HG02885 (cell line): ENCODE results near the gene CSDE1.
A peak's percentile ranks its signal among the peaks of the same experiment; 100 is the strongest.

Source experiments
- ATAC-seq: cut with Tn5 transposase; IDR thresholded peaks from one replicate; pipeline ENCODE4 v1.9.1; 2021; ENCODE audit warnings: mild to moderate bottlenecking; ENCODE audit not compliant: unreplicated experiment, poor library complexity

Gene CSDE1

DNA sequence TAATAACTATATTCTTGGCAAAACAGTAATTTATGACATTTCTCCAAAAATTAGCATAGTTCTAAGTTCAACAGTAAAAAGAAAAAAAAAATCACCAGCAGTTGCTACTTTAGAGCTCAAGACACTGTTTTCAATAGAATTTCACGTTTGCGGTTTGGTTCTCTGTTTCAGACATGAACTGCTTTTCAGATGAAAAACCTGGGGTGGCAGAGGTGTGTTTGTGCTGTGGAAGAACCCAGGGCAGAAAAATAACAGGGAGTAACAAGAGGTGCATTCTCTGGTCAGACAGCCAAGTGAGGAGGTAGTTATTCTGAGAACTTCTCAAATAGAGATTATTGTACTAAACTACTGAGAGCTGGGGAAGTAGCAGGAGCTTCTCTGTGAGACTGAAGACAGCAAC, 50.2 kb downstream of the CSDE1 start:
- no peak for ATAC-seq

DNA sequence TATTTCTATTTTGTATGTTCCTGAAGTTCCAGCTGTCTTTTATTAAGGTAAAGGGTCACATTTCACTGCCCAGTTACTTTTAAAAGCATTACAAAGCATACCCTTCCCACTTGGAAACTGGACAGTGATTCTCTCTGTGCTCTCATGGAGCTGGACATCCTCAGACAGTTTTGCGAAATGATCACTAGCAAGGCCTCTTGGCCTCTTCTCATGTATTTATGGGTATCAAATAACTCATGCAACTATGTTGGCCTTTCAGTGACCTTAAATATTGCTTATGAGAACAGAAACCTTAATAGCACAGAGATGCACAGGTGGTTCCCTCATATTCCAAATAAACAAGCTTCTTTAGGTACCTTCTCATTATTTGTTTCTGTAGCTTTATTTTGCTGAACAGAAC, 54.5 kb downstream of the CSDE1 start:
- ATAC-seq, result peak; percentile 56

DNA sequence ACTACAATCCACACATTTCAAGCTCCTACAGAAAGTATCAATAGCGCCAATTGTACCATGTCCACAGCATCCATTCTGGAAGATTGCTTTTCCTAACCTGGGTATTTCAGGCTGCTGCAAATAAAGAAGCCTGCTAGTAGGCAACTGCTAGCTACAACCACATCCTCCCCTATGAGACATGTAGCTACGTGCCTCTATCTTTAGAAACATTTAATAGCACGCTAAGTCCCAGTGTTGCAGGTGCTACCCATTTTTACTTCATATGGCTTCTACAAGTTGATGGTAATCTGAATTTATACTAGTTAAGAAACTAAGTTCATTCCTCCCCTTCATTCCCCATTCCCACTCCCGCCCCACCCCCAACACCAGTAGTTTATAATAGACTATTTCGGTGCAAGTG, 55.0 kb downstream of the CSDE1 start:
- ATAC-seq, result peak; percentile 87

DNA sequence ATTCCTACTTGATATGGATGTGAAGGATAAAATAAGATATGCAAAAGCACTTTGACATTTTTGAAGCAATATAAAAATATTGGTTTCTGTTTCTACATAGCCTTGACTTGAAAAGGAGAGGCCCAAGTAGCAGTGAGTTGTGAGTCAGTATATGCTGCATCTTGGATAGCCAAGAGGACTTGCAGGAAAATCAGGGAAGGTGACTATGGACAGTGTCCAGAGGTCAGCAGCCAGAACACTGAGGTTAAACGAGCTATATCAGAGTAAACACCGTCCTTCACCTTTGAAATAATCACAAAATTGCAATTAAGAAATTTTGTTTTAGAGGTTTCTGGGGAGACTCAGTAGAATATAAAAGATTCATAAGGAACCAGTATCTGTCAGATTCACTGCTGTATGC, 55.9 kb downstream of the CSDE1 start:
- no peak for ATAC-seq

DNA sequence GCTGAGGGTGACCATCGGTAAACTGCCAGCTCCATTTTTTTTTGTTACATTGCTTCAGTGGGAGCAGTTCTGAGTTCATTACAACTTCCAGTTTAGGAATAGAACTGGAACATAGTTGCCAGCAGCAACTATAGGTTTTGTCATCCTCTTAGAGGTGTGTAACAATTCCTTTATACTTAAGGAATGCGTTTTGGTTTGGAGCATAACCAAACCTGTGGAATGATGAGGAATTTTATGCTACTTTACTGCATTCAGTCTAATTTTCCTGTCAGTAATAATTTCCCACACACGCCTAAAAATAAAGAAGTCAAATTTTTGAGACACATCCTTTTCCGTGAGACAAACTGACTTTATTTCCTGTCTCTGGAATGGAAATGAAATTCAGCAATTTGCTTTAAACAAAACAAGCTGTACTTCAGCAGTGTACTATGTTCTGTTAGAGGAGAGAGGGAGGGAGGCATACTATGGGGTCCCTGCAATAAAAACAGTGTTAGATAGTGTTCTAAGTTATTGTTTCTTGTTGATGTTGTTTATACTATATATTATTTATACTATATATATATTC, 57.7 kb downstream of the CSDE1 start:
- no peak for ATAC-seq

DNA sequence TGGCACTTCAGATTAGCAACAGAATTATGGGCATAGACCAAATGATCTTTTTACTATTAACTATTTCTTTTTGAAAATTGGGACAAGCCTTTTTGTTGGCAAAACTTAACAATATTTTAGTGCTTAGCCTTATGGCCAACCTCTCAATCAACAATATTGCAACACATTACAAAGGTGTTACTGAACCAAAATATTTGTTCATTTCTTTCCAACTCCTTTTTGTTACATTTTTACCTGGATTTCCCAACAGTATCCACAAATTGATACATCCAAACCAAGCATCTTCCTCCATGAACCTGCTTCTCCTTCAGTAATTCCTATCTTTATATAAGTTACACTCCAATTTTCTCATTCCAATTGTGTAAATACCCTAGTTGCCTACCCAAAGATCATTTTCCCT, 61.0 kb downstream of the CSDE1 start:
- ATAC-seq, result no peak

DNA sequence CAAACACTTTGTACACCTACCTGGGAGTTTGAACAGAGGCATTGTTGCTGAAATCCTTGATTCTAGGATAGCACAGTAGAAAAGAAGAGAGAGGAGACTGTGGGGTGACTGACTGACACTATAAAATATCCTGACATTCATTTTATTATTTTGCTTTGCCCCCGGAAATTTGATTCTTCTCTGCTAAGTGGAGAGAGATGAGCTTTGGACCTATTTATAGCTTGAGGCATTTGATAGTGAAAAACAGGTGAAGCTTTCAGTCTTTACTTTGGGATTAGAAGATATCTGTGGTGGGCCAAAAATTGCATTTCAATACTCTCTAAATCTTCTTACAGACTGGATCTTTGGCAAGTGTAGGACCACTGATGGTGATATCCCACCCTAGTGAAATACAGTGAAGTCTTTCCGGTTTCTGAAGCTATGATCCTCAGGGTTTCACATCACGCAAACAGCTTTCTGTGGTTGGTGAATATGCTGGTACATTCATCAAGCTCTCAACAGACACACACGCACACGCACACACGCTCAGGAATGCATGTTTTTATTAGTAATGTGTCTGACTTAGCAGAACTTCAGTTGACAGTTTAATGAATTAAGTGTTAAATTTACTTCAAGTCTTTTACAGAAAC, 62.2 kb downstream of the CSDE1 start, which contains the start of gene AMPD1:
TSS of gene AMPD1 (minus strand) at position 117 of the 629 bp plus-strand sequence. CDS start at position 42, 75 bp downstream.
- ATAC-seq, result no peak

DNA sequence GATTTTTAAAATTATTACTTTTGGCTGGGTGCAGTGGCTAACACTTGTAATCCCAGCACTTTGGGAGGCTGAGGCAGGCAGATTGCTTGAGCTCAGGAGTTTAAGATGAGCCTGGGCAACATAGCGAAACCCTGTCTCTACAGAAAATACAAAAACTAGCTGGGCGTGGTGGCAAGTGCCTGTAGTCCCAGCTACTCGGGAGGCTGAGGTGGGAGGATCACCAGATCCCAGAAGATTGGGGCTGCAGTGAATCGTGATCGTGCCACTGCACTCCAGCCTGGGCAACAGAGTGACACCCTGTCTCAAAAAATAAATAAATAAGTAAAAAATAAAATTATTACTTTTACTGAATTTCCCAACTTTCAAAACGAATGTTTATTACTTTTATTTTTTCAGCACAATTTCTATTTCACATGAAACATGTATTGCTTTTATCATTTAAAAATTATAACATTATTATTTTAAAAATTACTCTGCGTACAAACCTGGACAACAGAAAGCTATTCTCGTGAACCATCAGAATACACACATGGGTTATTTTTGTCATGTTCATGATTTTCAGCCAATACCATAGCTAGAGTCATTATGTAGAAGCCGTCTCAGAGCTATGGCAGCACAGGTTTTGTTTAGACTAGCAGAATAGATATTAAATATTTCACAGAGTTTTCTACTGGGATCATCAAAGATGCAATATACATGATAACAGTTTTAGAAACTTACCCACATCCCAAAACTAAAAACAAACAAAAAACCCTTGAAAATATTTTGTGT, 63.1 kb downstream of the CSDE1 start:
- ATAC-seq, result no peak

DNA sequence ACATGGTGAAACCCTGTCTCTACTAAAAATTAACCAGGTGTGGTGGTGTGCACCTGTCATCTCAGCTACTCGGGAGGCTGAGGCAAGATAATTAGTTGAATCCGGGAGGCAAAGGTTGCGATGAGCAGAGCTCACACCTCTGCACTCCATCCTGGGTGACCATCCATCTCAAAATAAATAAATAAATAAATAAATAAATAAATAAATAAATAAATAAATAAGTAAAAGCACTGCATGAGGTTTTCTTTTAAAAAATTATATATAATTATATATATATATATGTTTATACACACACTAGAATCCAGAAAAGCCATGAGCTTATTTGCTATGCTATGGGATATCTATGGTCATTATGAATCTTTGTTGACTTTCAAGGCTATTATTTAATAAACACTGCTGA, 64.8 kb downstream of the CSDE1 start:
- no peak for ATAC-seq

DNA sequence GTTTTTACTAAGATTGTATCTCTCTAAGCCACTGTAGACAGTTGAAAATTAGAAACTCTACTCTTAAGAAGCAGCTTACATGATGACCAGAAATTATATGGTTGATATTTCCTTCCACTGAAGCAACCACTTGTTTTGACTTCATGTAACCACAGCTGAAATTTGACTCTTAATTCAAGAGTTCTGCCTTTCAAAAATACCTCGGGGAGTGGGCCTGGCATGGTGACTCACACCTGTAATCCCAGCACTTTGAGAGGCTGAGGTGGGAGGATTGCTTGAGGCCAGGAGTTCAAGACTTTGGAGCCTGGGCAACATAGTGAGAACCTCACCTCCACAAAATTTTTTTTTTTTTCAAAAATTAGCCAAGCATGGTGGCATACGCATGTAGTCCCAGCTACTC, 66.7 kb downstream of the CSDE1 start:
- ATAC-seq, result no peak

DNA sequence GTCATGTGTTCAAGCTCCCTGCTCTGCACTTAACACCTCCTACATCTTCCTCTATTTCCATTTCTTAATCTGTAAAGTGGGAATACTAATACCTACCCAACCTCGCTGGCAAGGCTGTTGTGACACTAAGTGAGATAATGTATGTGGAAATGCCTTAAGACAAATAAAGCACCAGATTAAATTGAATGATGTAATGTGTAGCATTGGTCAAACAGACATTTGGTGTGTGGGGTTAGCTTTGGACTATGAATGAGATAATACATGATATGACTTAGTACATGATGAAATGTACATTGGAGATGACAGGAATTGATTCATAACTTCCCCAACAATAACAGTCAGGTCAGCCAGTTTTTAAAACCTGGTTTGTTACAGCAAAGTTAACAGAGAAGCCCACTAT, 67.6 kb downstream of the CSDE1 start:
- no peak for ATAC-seq

DNA sequence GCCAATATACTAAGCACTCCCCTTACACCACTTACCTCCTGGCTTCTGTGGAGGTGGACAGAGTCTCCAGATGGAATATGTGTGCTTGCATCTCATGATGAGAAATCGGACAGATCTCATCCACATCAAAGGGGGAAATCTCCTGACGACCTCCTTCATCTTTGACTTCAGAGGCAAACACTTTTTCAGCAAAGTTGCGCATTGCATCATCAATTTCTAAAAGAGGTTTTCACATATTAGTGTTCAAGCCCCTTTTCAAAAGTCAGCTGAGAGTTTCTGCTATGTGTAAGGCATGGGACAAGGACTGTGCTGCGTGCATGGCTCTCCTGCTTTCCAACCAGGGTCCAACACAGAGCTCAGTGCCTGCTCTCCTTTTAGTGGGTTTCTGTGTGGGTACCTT, 69.3 kb downstream of the CSDE1 start:
- no peak for ATAC-seq

DNA sequence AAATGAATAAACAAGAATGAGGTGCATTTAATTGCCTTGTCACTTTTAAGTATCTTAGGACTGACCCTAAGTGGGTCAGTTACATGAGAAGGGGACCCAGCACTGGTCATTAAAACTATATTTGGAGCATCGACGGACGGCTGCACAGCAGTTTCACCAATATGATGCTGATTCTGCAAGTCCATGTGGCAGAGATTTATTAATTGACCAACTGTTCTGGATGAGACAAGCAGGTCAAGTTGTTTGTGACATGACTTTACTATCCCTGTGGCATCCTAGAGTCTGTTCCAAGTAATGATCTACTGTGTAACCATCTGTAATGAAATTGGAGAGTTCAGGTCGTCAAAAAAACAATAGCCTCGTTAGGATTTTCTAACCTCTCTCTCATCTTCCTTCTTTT, 71.9 kb downstream of the CSDE1 start:
- no peak for ATAC-seq

DNA sequence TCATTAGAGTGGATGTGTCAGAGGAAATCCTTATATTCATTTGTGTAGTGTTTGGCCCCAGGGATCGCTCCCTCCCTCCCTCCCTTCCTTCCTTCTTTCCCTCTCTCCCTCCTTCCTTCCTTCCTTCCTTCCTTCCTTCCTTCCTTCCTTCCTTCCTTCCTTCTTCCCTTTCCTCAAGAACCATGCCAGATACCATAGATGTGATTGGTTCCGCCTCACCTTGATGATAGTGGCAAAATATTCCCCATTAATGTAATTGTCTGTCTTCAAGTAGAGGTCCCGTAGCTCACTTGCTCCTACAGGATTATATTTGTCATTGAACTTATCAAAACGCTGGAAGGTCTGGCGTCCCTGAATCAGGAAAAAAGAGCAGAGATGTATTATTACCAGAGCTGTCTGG, 80.1 kb downstream of the CSDE1 start:
- ATAC-seq, result no peak

DNA sequence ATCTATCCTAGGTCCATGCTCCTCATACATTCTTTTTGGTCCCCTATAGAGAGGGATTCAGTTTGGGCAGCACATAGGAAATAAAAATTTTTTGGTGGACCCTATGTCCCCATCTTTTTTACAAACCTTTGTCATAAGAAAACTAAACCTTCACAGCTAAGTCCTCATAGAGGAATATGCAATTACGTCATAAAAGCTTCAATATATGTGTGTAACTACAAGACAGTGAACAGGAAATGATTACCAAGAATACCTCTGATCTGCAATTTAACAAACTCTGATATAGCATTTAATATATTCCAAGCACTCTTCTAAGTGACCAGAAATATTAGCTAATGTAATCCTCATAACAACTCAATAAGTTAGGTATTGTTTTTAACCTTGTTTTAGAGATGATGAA, 81.7 kb downstream of the CSDE1 start:
- no peak for ATAC-seq

DNA sequence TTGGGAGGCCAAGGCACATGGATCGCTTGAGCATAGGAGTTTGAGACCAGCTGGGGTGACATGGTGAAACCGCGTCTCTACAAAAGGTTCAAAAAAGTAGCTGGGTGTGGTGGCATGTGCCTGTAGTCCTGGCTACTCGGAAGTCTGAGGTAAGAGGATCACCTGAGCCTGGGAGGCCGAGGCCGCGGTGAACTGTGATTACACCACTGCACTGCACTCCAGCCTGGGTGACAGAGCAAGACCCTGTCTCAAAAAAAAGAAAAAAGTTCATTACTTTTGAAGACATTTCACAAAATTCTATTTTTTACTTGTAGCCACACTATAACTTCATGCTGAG, 85.9 kb downstream of the CSDE1 start:
- no peak for ATAC-seq

DNA sequence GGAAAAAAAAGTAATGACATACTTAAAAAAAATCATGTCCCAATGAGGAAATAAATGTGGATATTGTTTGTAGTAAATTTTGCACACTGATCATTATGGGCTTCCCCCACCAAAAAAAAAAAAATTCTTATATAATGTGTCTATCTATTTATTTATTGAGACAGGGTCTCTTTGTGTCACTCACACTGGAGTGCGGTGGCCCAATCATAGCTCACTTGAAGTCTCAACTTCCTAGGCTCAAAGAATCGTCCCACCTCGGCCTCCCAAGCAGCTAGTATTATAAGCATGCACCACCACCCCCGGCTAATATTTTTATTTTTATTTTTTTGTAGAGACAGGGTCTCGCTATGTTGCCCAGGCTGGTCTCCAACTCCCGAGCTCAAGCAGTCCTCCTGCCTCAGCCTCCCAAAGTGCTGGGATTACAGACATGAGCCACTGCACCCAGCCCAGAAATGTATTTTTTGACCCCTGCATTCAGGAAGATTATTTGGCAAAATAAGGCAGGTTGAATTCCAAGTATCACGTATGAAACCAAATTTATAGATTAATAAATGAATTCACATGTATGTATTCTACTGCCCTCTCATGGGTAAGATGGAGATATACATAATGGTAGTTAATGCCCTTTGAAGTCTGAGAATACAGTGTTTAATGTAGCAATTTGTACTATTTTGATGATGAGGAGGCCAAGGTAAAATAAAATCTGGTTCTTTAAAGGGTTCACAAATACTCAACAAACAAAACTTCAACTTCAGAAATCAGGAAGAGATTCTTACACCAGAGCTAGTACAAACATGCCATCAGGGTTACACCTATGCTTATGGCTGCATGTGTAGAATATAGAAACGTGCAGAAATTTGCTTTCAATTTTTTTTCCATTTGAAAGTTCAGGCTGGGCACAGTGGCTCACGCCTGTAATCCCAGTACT, 86.5 kb downstream of the CSDE1 start:
- ATAC-seq, result no peak

DNA sequence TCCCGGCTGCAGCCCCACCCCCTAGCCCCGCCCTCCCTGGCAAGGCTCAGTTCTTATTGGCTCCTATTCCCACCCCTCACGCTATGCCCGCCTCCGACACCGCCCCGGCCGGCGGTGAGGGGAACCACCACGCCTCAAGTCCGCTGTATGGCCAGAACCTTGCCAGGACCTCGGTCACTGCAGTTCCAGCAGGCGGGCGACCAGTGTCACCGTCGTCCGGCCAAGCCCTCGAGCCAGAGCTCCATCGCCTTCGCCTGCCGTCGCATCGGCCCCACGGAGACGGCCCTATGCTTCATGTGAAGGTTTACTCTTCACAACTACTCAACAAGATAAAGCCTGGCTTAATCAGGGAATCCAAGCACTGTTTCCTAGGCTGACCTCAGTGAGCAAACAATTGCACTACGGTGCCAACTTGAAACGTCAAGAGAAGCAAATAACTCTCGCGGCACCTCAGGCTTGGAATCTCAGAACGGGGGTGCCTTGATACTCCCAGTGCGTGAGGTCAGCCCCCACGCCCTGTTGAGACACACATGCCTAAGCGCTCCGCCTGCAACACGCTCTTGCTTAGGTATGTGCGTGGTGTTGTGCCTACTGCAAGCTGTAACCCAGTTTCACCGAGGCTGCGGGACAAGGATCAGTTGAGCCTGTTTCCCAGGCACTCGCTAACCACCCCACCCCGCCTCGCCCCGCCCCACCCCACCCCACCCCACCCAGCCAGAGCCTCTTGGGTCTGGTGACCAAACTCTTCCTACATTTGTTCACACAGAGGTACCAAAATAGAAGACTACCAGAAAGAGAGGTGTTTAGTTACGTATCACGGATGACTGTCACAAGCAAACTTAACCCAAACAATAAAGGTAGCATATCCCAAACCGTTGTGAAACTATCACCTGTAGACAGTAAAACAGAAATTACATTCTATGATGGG, 87.4 kb downstream of the CSDE1 start:
- ATAC-seq, result peak; percentile 98

DNA sequence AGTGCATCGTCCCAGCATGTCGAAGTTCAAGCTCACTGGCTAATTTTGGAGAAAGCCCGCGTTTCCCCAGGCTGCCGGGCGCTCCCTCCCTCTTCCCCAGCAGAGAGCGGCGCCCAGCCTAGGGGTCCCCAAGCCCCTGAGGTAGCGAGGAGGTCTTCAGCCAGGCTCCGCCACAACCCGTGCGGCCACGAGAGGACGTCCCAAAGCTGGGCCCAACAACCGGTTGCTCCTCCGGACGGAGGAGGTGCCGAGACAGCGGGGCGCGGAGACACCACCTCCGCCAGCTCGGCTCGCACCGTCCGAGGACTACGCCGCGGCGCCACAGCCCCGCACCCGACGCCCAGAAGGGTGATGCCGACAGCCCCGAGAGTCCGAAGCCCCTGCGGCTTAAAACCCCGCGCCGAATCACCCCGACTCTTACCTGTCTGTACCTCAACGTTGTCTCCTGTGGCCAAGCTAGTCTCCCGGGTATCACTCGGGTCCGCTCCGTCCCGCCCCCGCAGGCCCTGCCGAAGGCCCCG, 88.2 kb downstream of the CSDE1 start, which contains the start of gene DENND2C:
TSS of gene DENND2C (minus strand) at position 488 of the 521 bp plus-strand sequence. CDS start 44,065 bp downstream, outside the sequence.
- peak; percentile 61 for ATAC-seq
